Activated T-cell treated with anti-CD3 and anti-CD28 coated beads, Interleukin-2, amount 50 U/mL, for 4 hours (primary cell): ENCODE results near the gene SLC12A4. TPM values are rescaled to one million over a fixed set of nuclear protein-coding genes. Genes with fewer than 3 reads are reported as not detected.

Source experiments
- ATAC-seq, 2 donors: fragments of 200-7000 bp; cut with Tn5 transposase; one replicate each; pipeline ENCODE4 v1.10.0; 2021
- DNase-seq: peaks from one replicate; pipeline ENCODE4 v3.0.0-alpha.2; 2020
- H3K27me3 Mint-ChIP-seq: one replicate; pipeline ENCODE4 v1.8.0; 2021; ENCODE audit warnings: low read depth, mixed read lengths
- H3K36me3 Mint-ChIP-seq: one replicate; pipeline ENCODE4 v1.8.0; 2022; ENCODE audit warnings: mixed read lengths; ENCODE audit not compliant: insufficient read depth
- H3K4me1 Mint-ChIP-seq: one replicate; pipeline ENCODE4 v1.8.0; 2021; ENCODE audit warnings: low read depth, mixed read lengths
- H3K4me3 Mint-ChIP-seq: one replicate; pipeline ENCODE4 v1.8.0; 2021; ENCODE audit warnings: mild to moderate bottlenecking, moderate library complexity, mixed read lengths
- H3K9me3 Mint-ChIP-seq: one replicate; pipeline ENCODE4 v1.8.0; 2021; ENCODE audit warnings: mixed read lengths
- total RNA-seq, 3 donors: library from RNA; stranded (reverse); gene quantifications; one replicate each; pipeline ENCODE4 v1.2.1, GENCODE V29; 2021

Gene SLC12A4
- total RNA-seq, 3 donors from 2014 or later = 18.5 to 20.5 (median 19.6) TPM

GRCh38 chr16:67961551-67961957, 6.9 kb downstream of the SLC12A4 start:
- no peaks in the 10 kb centered on the region for H3K9me3 Mint-ChIP-seq
- no peaks in the 10 kb centered on the region for H3K27me3 Mint-ChIP-seq
- ATAC-seq = no peak
- peaks cover 14% of the 10 kb centered on the region for H3K36me3 Mint-ChIP-seq
- no peak for DNase-seq
- peaks cover 2% of the 10 kb centered on the region for H3K4me1 Mint-ChIP-seq
- no peak overlapping the region for H3K4me3 Mint-ChIP-seq

DNA sequence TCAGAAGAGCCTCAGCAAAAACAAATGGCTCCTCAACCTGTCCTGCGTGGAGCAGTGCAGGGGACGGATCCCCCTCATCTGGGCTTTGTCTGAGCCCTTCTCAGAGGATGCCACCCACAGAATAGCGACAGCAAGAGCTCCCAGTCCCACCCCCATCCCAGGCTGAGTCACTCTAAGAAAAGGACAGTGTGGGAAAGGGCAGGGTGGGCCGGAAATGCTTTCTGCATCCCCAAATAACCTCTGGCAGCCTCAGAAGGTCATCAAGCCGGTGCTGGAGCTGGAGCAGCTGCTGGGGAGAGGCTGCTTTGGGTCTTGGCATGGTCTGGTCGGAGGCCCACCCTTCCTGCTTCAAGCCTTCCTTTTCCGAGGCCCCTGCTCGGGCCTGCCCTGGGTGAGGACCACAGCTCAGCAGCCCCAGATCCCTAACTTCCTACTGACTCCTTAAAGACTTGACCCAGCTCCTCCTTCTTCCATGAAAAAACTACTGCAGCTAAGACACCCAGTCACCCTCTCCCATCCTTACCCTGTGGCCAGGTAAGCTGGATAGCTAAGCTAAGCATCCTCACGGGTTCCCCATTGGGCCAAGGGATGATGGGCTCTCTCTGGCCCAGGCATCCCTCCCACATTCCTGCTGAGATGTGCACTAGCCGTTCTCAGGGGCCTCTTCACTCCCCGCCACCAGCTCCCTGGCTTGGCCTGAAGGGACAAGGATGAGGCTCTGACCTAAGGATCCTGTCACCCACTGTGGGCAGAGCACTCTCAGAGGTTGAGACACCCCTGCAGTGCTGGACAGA, 8.7 kb downstream of the SLC12A4 start:
- H3K27me3 Mint-ChIP-seq = no peaks in the 10 kb centered on the region
- ATAC-seq (no peak), DNase-seq (no peak)
- no peak overlapping the region for H3K4me3 Mint-ChIP-seq
- H3K4me1 Mint-ChIP-seq = no peaks in the 10 kb centered on the region
- no peaks in the 10 kb centered on the region for H3K9me3 Mint-ChIP-seq
- peaks cover 14% of the 10 kb centered on the region for H3K36me3 Mint-ChIP-seq

DNA sequence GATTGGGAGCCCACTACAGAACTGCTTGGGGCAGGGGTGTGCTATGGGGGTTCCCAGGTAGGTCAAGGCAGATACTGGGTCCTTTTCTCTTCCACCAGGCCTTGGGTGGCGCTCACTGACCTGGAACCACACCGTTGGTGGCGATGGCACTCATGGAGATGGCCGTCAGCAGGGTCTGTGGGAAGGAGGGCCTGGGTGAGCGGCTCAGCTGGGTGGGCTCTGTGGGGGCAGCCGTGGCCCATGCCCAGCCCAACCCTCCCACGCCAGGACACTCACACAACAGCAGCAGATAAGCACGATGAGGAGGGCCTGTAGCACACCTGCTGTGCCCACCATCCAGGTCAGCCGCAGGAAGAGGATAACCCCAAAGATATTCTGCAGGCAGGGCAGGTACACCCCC, 10.8 kb downstream of the SLC12A4 start:
- H3K9me3 Mint-ChIP-seq = no peaks in the 10 kb centered on the region
- ATAC-seq (no peak), DNase-seq (no peak)
- no peaks in the 10 kb centered on the region for H3K4me1 Mint-ChIP-seq
- H3K4me3 Mint-ChIP-seq = no peak overlapping the region
- peaks cover 11% of the 10 kb centered on the region for H3K36me3 Mint-ChIP-seq
- no peaks in the 10 kb centered on the region for H3K27me3 Mint-ChIP-seq

DNA sequence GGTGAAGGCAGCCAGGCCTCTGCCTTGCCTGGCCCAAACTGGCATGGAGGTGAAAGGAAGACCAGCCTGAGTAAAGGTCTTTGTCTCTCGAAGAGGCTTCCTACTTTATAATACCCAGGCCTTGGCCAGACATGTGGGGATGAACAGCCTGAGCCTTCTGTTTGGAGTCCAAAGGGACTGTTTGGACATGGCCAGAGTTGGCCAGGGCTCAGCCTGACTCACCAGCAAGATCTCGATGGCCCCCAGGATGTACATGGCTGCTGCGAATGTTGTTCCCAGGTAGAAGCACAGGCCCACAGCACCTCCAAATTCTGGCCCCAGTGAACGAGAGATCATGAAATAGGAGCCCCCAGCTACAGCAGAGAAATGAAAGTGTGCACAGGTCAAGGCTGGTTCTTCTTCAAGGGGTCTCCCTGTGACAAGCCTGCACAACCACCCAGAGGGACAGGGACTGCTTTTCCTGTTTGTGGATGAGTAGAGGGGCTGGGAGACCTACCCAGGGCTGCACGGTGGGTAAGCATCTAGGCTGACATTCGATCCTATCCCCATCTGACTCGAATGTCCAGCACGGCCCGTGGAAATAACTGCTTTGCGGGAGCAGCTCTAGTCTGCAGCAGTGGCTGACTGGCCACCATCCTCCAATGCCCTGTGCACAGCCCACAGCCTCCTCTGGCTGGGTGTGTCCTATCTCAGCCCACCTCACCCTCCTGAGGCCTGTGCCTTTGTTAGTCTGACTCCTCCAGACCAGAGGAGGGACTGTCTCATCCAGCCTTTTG, 13.8 kb downstream of the SLC12A4 start:
- H3K4me3 Mint-ChIP-seq = no peak overlapping the region
- DNase-seq = no peak
- no peaks in the 10 kb centered on the region for H3K4me1 Mint-ChIP-seq
- no peaks in the 10 kb centered on the region for H3K27me3 Mint-ChIP-seq
- peaks cover 9% of the 10 kb centered on the region for H3K36me3 Mint-ChIP-seq
- H3K9me3 Mint-ChIP-seq = no peaks in the 10 kb centered on the region
- no peak for ATAC-seq

- no peak overlapping the region for H3K4me3 Mint-ChIP-seq
- no peak for DNase-seq
- H3K27me3 Mint-ChIP-seq = no peaks in the 10 kb centered on the region
- H3K4me1 Mint-ChIP-seq = no peaks in the 10 kb centered on the region
- no peak for ATAC-seq
- peaks cover 9% of the 10 kb centered on the region for H3K36me3 Mint-ChIP-seq
- H3K9me3 Mint-ChIP-seq = no peaks in the 10 kb centered on the region
These were observed 14.6 kb downstream of the SLC12A4 start for GRCh38 chr16:67953641-67954375.

- Mint-ChIP-seq H3K27me3 (no peaks in the 10 kb centered on the region), H3K9me3 (no peaks in the 10 kb centered on the region), H3K36me3 (peaks cover 4% of the 10 kb centered on the region), H3K4me1 (no peaks in the 10 kb centered on the region), H3K4me3 (no peak overlapping the region)
- ATAC-seq (no peak), DNase-seq (no peak)
These were observed 17.0 kb downstream of the SLC12A4 start for GRCh38 chr16:67951485-67951884.

GRCh38 chr16:67950335-67950843, 18.0 kb downstream of the SLC12A4 start:
- Mint-ChIP-seq H3K4me3 (no peak overlapping the region), H3K27me3 (no peaks in the 10 kb centered on the region), H3K36me3 (peaks cover 4% of the 10 kb centered on the region), H3K4me1 (no peaks in the 10 kb centered on the region), H3K9me3 (no peaks in the 10 kb centered on the region)
- ATAC-seq (no peak), DNase-seq (no peak)

GRCh38 chr16:67949645-67950044, 18.8 kb downstream of the SLC12A4 start:
- Mint-ChIP-seq H3K4me1 (no peaks in the 10 kb centered on the region), H3K36me3 (peaks cover 4% of the 10 kb centered on the region), H3K27me3 (no peaks in the 10 kb centered on the region), H3K4me3 (no peak overlapping the region), H3K9me3 (no peaks in the 10 kb centered on the region)
- no peak for ATAC-seq
- no peak for DNase-seq

DNA sequence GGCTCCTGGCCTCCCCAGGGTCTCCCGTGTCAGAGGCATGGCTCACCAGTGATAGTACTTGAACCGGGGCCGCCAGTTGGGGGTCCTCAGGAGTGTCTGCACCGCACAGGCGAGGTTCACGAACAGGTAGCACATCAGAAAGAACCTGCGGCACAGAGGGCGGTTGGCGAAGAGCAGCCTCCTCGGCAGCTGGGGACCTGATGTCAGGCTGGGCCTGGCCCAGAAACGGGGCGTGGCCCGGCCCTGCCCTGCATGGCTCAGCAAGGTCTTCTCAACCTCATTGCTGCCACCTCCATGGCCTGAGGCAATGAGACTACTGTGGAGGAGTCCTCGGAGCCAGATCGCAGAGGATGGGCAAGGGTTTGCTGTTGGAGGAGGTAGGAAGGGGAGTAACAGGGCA, 20.4 kb downstream of the SLC12A4 start:
- ATAC-seq = no peak
- DNase-seq = no peak

DNA sequence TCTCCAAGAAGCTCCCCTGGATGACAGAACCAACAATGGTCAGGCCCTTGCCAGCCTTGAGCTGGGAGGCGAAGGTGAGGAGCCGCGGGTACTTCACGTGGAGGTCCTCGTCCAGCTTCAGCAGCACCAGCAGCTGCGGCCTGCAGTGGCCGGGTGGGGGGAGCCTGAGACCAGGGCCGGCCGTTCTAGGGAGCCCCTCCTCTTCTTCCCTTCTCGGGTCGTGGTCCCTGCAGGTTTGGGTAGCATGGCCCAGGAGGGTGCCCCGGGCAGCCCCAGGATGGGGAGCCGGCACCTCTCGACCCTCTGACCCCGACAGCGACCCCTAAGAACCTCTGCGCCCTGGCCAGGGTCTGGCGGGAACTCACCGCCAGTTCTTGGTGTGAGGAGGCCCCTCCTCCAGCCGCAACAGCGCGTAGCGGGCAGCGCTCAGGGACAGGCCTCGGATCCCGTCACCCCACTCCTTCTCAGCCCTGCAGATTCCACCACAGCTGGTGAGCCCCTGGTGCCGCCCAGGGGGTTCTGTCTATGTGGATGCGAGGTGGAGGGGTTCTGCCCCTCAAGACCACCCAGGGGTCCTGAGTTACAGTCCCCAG, 21.4 kb downstream of the SLC12A4 start:
- DNase-seq = no peak
- H3K4me1 Mint-ChIP-seq = peaks cover 2% of the 10 kb centered on the region
- H3K27me3 Mint-ChIP-seq = no peaks in the 10 kb centered on the region
- no peak overlapping the region for H3K4me3 Mint-ChIP-seq
- no peaks in the 10 kb centered on the region for H3K9me3 Mint-ChIP-seq
- no peak for ATAC-seq
- H3K36me3 Mint-ChIP-seq = peaks cover 6% of the 10 kb centered on the region

More for the DNA sequence above, 20.4 kb downstream of the SLC12A4 start:
- Mint-ChIP-seq H3K4me3 (no peak overlapping the region), H3K36me3 (peaks cover 4% of the 10 kb centered on the region), H3K9me3 (no peaks in the 10 kb centered on the region), H3K4me1 (no peaks in the 10 kb centered on the region), H3K27me3 (no peaks in the 10 kb centered on the region)

- Mint-ChIP-seq H3K27me3 (no peaks in the 10 kb centered on the region), H3K9me3 (no peaks in the 10 kb centered on the region), H3K4me1 (peaks cover 8% of the 10 kb centered on the region), H3K4me3 (no peak overlapping the region), H3K36me3 (peaks cover 2% of the 10 kb centered on the region)
- ATAC-seq (no peak), DNase-seq (no peak)
These were observed 22.3 kb downstream of the SLC12A4 start for GRCh38 chr16:67946128-67946569.

DNA sequence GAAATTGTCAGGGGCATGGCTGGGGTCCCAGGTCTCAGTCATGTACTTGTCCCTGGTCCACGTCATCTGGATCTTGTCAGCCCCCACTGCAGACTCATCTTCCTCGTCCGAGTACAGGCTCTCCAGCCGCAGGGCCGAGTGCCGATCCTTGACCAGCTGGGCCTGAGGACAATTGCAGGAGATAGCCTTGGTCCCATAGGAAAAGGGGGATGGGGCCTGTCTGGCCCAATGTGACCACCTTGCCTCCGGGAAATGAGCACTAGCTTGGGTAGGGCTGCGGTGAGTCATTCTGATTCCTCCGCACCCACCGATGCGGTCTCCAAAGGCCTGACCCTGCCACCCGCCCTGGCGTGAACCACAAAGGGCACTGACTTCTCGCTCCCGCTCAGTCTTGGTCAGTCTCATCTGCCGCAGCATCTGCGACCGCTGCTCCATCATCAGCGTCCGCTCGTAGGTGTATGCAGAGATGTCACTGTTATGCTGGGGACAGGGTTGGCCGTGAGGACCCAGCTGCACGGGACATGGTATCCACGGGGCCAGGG, 23.0 kb downstream of the SLC12A4 start:
- H3K36me3 Mint-ChIP-seq = peaks cover 2% of the 10 kb centered on the region
- DNase-seq = no peak
- H3K4me1 Mint-ChIP-seq = peaks cover 12% of the 10 kb centered on the region
- H3K27me3 Mint-ChIP-seq = no peaks in the 10 kb centered on the region
- no peak overlapping the region for H3K4me3 Mint-ChIP-seq
- no peak for ATAC-seq
- H3K9me3 Mint-ChIP-seq = no peaks in the 10 kb centered on the region

GRCh38 chr16:67944690-67945391, 23.6 kb downstream of the SLC12A4 start:
- H3K4me3 Mint-ChIP-seq = no peak overlapping the region

More at GRCh38 chr16:67944690-67945391, 23.6 kb downstream of the SLC12A4 start:
- peaks cover 2% of the 10 kb centered on the region for H3K36me3 Mint-ChIP-seq
- H3K4me1 Mint-ChIP-seq = peaks cover 18% of the 10 kb centered on the region
- H3K27me3 Mint-ChIP-seq = no peaks in the 10 kb centered on the region
- DNase-seq (no peak), ATAC-seq (no peak)
- H3K9me3 Mint-ChIP-seq = no peaks in the 10 kb centered on the region
